Vagina (tissue), 2 donors: ENCODE measurements around the gene TMC8.

Source experiments
- CTCF ChIP-seq, 3 experiments: fragments of 450-650 bp in 2 of 3; fragments of 200-600 bp in 1 of 3; sonication (generic) in 1 of 3; IDR thresholded peaks; one replicate each; pipeline ENCODE4 v1.5.1; 2017 to 2019; ENCODE audit warnings: antibody characterized with exemption in 3 of 3, mild to moderate bottlenecking in 2 of 3, moderate library complexity in 2 of 3
- POLR2AphosphoS5 ChIP-seq, 2 donors: sonication (generic); formaldehyde crosslinking; IDR thresholded peaks; one replicate each; pipeline ENCODE4 v1.9.0; 2017; ENCODE audit warnings: antibody characterized with exemption in 2 of 2, mild to moderate bottlenecking in 2 of 2, low read depth in 1 of 2; ENCODE audit not compliant: insufficient read depth in 1 of 2

GRCh38 chr17:78126895-78127238 lies 3.7 kb upstream of the TMC8 start:
- TF ChIP-seq CTCF (IDR thresholded peaks at IDR 0.05) (no peak), POLR2AphosphoS5 (IDR thresholded peaks at IDR 0.05; ENCODE audit: insufficient read depth in 1 of 2, low read depth in 1 of 2) (no peak)
